ENCODE measurements around the gene TOLLIP. TPM values are rescaled to one million over a fixed set of nuclear protein-coding genes. Genes with fewer than 3 reads are reported as not detected.

Gene TOLLIP
- total RNA-seq, 1 donor from 2014 or later = 58.4 TPM

GRCh38 chr11:1317993-1318392, 8.6 kb upstream of the TOLLIP start:
- Mint-ChIP-seq H3K27ac (ENCODE audit: unreplicated experiment) (no peak overlapping the region), H3K9me3 (ENCODE audit: low read depth) (peaks cover 19% of the 10 kb centered on the region), H3K4me3 (ENCODE audit: unreplicated experiment) (no peak overlapping the region), H3K4me1 (ENCODE audit: low read depth) (no peaks in the 10 kb centered on the region), H3K36me3 (ENCODE audit: low read depth) (peaks cover 16% of the 10 kb centered on the region), H3K27me3 (ENCODE audit: low read depth) (peaks cover 10% of the 10 kb centered on the region)
- no peak for DNase-seq (ENCODE audit: low spot score)
- TF ChIP-seq, protein P1, sequence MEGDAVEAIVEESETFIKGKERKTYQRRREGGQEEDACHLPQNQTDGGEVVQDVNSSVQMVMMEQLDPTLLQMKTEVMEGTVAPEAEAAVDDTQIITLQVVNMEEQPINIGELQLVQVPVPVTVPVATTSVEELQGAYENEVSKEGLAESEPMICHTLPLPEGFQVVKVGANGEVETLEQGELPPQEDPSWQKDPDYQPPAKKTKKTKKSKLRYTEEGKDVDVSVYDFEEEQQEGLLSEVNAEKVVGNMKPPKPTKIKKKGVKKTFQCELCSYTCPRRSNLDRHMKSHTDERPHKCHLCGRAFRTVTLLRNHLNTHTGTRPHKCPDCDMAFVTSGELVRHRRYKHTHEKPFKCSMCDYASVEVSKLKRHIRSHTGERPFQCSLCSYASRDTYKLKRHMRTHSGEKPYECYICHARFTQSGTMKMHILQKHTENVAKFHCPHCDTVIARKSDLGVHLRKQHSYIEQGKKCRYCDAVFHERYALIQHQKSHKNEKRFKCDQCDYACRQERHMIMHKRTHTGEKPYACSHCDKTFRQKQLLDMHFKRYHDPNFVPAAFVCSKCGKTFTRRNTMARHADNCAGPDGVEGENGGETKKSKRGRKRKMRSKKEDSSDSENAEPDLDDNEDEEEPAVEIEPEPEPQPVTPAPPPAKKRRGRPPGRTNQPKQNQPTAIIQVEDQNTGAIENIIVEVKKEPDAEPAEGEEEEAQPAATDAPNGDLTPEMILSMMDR (IDR thresholded peaks at IDR 0.05) = no peak

GRCh38 chr11:1317432-1317831, 8.0 kb upstream of the TOLLIP start:
- DNase-seq (ENCODE audit: low spot score) = no peak
- peaks cover 21% of the 10 kb centered on the region for H3K9me3 Mint-ChIP-seq (ENCODE audit: low read depth)
- TF ChIP-seq, protein P1 (IDR thresholded peaks at IDR 0.05) = no peak
- H3K4me1 Mint-ChIP-seq (ENCODE audit: low read depth) = no peaks in the 10 kb centered on the region
- H3K27me3 Mint-ChIP-seq (ENCODE audit: low read depth) = peaks cover 7% of the 10 kb centered on the region
- peaks cover 16% of the 10 kb centered on the region for H3K36me3 Mint-ChIP-seq (ENCODE audit: low read depth)
- H3K4me3 Mint-ChIP-seq (ENCODE audit: unreplicated experiment) = no peak overlapping the region
- H3K27ac Mint-ChIP-seq (ENCODE audit: unreplicated experiment) = no peak overlapping the region

DNA sequence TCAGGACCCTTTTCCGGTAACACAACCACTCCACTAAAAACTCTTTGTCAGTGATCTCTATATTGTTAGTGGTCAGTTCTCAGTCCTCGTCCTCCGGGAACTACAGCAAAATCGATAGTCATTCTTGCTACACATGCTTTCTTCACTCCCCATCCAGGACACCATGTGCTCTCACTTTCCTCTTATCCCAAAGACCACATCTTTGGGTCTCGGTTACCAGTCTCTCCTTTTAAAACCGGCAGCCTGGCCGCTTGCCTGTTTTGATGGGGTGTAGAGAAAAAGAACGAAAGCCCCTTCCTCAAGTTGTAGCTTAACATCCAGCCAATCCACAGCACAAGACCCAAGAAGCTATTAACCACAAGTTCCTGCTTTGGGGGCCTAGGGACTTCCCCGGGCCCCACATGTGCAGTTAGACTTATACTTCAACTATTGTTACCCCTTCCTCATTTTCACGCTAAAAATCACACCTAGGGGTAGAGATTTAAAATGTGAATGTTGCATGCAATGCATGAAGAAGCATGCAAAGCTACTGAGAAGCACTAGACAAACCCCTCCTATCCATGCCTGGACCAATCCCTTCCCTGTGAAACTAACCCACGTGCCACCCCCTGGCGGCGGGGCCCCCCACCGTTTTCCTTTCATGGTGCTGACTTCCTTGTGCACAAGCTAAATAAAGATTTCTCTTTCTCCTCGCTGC, 1.5 kb upstream of the TOLLIP start:
- TF ChIP-seq, protein P1 (IDR thresholded peaks at IDR 0.05) = no peak
- Mint-ChIP-seq H3K4me1 (ENCODE audit: low read depth) (peaks cover 31% of the 10 kb centered on the region), H3K27me3 (ENCODE audit: low read depth) (peaks cover 2% of the 10 kb centered on the region), H3K4me3 (ENCODE audit: unreplicated experiment) (peak overlapping the region; percentile 83), H3K27ac (ENCODE audit: unreplicated experiment) (no peak overlapping the region), H3K36me3 (ENCODE audit: low read depth) (peaks cover 14% of the 10 kb centered on the region), H3K9me3 (ENCODE audit: low read depth) (peaks cover 29% of the 10 kb centered on the region)
- DNase-seq (ENCODE audit: low spot score) = no peak

DNA sequence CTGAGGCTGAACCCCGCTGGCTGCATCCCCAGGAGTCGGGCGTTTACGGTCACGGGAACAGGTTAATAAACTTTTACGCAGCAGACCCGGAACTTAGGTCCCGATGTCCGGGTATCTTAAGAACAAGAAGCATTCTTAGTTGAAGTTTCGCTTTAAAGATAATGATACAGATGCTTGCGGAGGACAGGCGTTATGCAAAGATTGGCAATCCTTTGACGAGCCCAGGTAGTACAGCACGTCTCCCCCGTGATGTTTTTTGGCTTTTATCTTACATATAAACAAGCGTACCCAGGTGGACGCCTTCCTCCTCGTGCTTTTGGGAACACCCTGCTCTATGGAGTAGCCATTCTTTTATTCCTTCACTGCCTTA, 871 bp upstream of the TOLLIP start:
- no peak for DNase-seq (ENCODE audit: low spot score)
- Mint-ChIP-seq H3K27me3 (ENCODE audit: low read depth) (peaks cover under 1% of the 10 kb centered on the region), H3K9me3 (ENCODE audit: low read depth) (peaks cover 29% of the 10 kb centered on the region), H3K36me3 (ENCODE audit: low read depth) (peaks cover 13% of the 10 kb centered on the region), H3K4me3 (ENCODE audit: unreplicated experiment) (peak overlapping the region; percentile 83), H3K27ac (ENCODE audit: unreplicated experiment) (no peak overlapping the region), H3K4me1 (ENCODE audit: low read depth) (peaks cover 34% of the 10 kb centered on the region)
- TF ChIP-seq, protein P1 (IDR thresholded peaks at IDR 0.05) = no peak

DNA sequence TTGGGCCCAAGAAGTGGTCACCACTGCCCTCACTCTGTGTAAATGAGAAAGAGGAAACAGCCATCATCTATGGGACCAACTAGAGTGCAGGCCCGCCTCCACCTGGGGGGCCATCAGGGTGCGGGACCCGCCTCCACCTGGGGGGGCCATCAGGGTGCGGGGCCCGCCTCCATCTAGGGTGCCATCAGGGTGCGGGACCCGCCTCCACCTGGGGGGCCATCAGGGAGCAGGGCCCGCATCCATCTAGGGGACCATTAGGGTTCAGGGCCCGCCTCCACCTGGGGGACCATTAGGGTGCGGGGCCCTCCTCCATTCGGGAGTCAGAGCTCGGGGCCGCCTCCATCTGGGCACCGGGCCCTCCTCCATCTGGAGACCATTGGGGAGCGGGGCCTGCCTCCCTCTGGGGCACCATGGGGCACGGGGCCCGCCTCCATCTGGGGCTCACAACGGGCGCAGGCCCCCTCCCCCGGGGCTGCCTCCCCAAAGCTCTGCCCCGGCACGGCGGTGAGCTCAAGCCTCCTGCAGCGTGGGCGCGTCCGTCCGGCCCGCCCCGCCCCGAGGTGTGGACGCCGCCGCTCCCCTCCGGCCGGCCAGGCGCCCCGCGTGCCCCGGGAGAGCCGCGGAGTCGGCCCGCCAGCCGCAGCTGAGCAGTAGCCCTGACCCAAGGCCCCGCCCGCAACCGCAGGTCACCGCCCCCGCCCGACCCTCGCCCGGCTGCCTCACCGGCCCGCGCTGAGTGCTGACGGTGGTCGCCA, 512 bp downstream of the TOLLIP start:
- H3K4me1 Mint-ChIP-seq (ENCODE audit: low read depth) = peaks cover 46% of the 10 kb centered on the region
- H3K36me3 Mint-ChIP-seq (ENCODE audit: low read depth) = peaks cover 7% of the 10 kb centered on the region
- H3K9me3 Mint-ChIP-seq (ENCODE audit: low read depth) = peaks cover 20% of the 10 kb centered on the region
- DNase-seq (ENCODE audit: low spot score) = no peak
- peak overlapping the region; percentile 86 for H3K27ac Mint-ChIP-seq (ENCODE audit: unreplicated experiment)
- H3K4me3 Mint-ChIP-seq (ENCODE audit: unreplicated experiment) = peak overlapping the region; percentile 65
- TF ChIP-seq, protein P1 (IDR thresholded peaks at IDR 0.05) = no peak
- no peaks in the 10 kb centered on the region for H3K27me3 Mint-ChIP-seq (ENCODE audit: low read depth)
